Measurements from ENCODE around the gene PFAS.
"Not testable (repeated sequence)": the region's sequence is repeated elsewhere in the genome, so short reads cannot be mapped to it uniquely, and the experiment has no call there.

PFAS gene, protein sequence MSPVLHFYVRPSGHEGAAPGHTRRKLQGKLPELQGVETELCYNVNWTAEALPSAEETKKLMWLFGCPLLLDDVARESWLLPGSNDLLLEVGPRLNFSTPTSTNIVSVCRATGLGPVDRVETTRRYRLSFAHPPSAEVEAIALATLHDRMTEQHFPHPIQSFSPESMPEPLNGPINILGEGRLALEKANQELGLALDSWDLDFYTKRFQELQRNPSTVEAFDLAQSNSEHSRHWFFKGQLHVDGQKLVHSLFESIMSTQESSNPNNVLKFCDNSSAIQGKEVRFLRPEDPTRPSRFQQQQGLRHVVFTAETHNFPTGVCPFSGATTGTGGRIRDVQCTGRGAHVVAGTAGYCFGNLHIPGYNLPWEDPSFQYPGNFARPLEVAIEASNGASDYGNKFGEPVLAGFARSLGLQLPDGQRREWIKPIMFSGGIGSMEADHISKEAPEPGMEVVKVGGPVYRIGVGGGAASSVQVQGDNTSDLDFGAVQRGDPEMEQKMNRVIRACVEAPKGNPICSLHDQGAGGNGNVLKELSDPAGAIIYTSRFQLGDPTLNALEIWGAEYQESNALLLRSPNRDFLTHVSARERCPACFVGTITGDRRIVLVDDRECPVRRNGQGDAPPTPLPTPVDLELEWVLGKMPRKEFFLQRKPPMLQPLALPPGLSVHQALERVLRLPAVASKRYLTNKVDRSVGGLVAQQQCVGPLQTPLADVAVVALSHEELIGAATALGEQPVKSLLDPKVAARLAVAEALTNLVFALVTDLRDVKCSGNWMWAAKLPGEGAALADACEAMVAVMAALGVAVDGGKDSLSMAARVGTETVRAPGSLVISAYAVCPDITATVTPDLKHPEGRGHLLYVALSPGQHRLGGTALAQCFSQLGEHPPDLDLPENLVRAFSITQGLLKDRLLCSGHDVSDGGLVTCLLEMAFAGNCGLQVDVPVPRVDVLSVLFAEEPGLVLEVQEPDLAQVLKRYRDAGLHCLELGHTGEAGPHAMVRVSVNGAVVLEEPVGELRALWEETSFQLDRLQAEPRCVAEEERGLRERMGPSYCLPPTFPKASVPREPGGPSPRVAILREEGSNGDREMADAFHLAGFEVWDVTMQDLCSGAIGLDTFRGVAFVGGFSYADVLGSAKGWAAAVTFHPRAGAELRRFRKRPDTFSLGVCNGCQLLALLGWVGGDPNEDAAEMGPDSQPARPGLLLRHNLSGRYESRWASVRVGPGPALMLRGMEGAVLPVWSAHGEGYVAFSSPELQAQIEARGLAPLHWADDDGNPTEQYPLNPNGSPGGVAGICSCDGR (N-terminal part only)

DNA sequence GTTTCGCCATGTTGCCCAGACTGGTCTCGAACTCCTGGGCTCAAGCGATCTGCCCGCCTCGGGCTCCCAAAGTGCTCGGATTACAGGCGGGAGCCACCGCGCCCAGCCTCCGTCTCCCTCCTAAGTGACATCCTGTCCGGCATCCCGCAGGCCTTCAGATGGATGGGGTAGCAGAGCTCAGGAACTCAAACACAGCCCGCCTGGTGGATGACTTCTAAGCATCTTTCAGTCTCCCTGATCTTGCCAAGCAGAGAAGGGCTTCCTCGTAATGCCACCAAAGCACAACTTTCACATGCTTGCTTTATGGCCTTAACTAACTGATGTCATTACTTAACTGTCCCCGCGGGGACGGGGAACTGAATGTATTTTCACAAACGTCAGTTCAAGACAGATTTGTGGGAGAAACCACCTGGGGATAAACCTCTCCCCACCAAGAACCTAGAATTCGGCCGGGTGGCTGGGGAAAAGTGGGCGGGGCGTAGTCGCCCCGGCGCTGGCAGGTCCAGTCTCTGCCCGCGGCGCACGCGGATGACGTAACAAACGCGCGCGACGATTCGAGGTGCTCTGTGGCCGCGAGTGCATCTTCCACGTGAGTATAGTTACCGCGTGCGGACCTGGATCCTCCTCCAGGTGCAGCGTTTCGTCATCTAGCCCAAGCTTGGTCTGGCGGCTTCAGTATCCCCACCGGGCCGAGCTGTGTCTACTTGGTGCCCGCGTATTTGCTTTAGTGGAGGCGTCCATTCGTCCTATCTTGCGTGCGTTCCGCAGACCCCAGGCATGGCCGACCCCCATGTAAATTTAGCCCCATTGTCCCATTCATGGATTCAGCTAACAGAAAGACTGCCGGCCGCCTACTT is at the start of gene PFAS:
PFAS (plus strand) TSS at position 539 of the 857 bp plus-strand sequence. CDS start 4,649 bp downstream, outside the sequence.
- DNase-seq: peak; percentile 80 to 92

DNA sequence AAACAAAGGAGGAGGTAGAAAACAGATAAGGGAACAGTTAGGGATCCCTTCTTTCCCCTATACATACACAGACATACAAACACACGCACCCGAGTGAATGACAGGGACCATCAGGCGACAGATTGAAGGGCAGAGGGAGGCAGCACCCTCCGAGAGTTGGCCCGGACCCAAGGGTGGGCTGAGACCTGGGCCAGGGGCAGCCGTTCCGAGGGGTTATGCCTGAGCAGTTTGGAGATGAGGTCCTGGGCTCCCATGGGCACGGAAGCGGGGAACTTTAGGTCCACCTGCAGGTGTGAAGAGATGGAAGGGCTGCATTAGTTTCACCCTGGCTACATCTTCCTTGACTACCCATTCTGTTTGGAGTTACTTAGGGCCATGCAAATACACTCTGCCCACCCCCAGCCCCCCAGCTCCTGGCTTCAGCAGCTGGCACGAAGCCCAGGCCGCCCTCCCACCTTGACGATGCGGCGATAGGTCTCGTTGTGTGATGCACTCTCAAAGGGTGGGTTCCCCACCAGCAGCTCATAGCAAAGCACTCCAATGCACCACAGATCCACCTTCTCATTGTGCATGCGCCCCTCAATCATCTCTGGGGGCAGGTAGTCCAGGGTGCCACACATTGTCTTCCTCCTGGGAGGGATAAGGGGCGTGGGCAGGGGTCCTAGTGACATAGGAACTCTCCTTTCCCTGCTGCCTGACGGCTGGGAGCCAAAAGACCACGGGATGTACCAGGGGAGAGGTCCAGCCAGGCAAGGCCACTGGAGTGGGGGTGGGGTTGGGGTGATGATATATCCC is 44.1 kb upstream of the PFAS start:
- no peak for DNase-seq

GRCh38 chr17:8206536-8206935 is 42.6 kb upstream of the PFAS start:
- DNase-seq: no peak

- peak; percentile 85 to 93 for DNase-seq
Observed at GRCh38 chr17:8209907-8210760, 39.0 kb upstream of the PFAS start, which contains the start of gene AURKB. AURKB (minus strand) TSS chr17:8210575; CDS start chr17:8210224, 351 bp downstream.

GRCh38 chr17:8210761-8211458 is 38.2 kb upstream of the PFAS start:
- DNase-seq: peak; percentile 33 to 45

DNA sequence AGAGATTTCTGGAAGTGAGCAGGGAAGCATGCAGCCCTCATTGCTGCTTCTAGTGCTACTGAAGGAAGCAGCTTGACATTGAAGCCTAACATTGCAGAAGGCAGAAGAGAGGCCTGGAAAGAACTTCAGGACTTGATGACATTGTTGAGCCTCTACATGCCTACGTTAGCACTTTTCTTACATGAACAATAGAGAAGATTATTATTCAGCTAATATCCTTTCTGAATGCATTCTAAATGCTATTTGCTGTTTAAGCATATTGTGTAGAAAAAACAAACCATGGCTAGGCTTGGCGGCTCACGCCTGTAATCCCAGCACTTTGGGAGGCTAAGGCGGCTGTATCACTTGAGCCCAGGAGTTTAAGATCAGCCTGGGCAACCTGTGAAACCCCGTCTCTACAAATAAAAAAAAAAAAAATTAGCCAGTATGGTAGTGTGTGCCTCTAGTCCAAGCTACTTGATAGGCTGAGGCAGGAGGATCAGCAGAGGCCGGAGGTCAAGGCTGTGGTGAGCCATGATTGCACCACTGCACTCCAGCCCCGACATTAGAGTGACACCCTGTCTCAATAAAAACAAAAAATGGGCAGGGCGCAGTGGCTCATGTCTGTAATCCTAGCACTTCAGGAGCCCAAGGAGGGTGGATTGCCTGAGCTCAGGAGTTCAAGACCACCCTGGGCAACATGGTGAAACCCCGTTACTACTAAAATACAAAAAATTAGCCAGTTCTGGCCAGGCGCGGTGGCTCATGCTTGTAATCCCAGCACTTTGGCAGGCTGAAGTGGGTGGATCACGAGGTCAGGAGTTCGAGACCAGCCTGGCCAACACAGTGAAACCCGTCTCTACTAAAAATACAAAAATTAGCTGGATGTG is 36.5 kb upstream of the PFAS start:
- DNase-seq: no peak

- DNase-seq: not testable (repeated sequence)
Observed at GRCh38 chr17:8214000-8214399, 35.1 kb upstream of the PFAS start.

- DNase-seq: peak; percentile 83 to 88
Observed at GRCh38 chr17:8220783-8221662, 28.1 kb upstream of the PFAS start.

DNA sequence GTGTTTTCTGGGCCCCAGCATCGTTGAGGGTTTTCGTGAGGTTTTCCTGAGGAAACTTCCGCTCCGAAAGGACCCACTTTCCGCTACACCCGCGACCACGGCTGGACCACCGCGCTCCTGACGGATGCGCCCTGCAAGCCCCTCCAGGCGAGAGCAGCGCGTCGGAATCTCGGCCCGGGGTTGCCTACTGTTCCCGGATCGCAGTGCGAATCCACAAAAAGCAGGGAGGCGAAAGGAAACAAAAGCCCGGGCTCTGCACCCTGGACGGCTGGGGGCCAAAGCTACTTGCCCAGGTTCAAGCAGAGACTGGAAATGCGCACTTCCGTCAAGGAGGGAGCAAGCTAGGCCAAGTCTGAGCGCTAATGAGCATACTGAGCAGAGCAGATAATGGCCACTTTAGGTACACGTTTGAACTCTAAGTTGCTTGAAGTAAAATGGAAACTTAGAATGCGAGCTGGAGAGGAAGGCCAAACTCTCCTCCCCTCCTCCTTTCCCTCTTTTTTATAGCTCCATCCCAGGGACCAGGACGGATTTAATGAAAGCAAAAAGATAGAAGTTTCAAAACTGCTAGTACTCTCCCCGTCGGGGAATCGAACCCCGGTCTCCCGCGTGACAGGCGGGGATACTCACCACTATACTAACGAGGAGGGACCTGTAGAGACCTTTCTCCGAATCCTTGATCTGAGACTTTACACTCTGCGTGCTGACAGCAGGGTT is 27.3 kb upstream of the PFAS start:
- DNase-seq: peak; percentile 80 to 81

- peak in 1 of 2 experiments; percentile 73 for DNase-seq
Observed at GRCh38 chr17:8222380-8222629, 26.8 kb upstream of the PFAS start.

DNA sequence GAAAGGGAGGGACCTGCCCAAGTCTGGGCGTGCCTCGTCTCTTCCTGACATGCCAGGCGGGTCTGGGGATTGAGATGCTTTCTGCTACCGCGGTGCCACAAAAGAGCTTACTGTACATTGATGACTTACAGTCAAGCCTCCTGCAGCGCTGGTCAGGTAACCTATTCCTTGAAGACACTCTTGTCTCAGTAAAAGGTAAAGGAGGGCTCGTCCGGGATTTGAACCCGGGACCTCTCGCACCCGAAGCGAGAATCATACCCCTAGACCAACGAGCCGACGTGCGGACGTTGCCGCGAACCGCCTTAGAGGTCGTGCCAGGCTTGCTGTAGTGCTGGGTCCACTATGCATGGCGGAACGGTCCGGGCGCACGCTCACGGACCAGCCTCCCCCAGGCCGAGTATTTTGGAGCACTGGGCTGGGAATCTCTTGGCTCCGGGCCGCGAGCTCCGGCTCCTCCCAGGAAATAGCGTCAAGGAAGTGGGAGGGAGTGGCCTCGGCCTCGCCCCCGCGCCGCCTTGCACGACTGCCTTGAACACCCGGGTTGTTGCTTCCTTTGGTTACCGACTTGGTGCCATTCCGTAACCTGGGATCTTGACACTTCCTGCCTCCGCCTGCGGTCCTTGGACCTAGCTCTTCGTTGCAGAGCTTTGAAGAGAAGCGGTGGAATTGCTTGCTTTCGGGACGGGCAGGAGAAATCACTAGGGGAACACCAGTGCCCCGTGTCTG is 26.3 kb upstream of the PFAS start:
- peak; percentile 67 to 88 for DNase-seq

- peak; percentile 39 to 56 for DNase-seq
Observed at GRCh38 chr17:8223356-8224126, 25.5 kb upstream of the PFAS start.

GRCh38 chr17:8224891-8225812 is 23.9 kb upstream of the PFAS start:
- no peak for DNase-seq
